Activated naive CD4-positive, alpha-beta T cell treated with anti-CD3 and anti-CD28 coated beads, Interleukin-2, amount 50 U/mL, for 24 hours (primary cell): ENCODE results near the gene USP6NL.

Experiments
- H3K27ac Mint-ChIP-seq: one replicate; pipeline ENCODE4 v1.8.0; 2021; ENCODE audit warnings: mild to moderate bottlenecking, mixed read lengths
- H3K27me3 Mint-ChIP-seq: one replicate; pipeline ENCODE4 v1.8.0; 2021; ENCODE audit warnings: mixed read lengths
- H3K36me3 Mint-ChIP-seq: one replicate; pipeline ENCODE4 v1.8.0; 2021; ENCODE audit warnings: mixed read lengths
- H3K4me1 Mint-ChIP-seq: one replicate; pipeline ENCODE4 v1.8.0; 2021; ENCODE audit warnings: mixed read lengths
- H3K4me3 Mint-ChIP-seq: one replicate; pipeline ENCODE4 v1.8.0; 2021; ENCODE audit warnings: mild to moderate bottlenecking, mixed read lengths
- H3K9me3 Mint-ChIP-seq: one replicate; pipeline ENCODE4 v1.8.0; 2021; ENCODE audit warnings: mixed read lengths

Gene USP6NL

GRCh38 chr10:11478807-11479206 is 132.6 kb downstream of the USP6NL start:
- Mint-ChIP-seq H3K27me3 (no peaks in the 10 kb centered on the region), H3K27ac (no peak overlapping the region), H3K36me3 (peaks cover 12% of the 10 kb centered on the region), H3K9me3 (no peaks in the 10 kb centered on the region), H3K4me3 (no peak overlapping the region), H3K4me1 (peaks cover 14% of the 10 kb centered on the region)

- Mint-ChIP-seq H3K27ac (no peak overlapping the region), H3K27me3 (no peaks in the 10 kb centered on the region), H3K36me3 (peaks cover 6% of the 10 kb centered on the region), H3K4me3 (no peak overlapping the region), H3K9me3 (no peaks in the 10 kb centered on the region), H3K4me1 (peaks cover 12% of the 10 kb centered on the region)
Measured at GRCh38 chr10:11475831-11476434, 135.5 kb downstream of the USP6NL start.

- Mint-ChIP-seq H3K4me3 (no peak overlapping the region), H3K4me1 (no peaks in the 10 kb centered on the region), H3K27ac (no peak overlapping the region), H3K9me3 (no peaks in the 10 kb centered on the region), H3K27me3 (no peaks in the 10 kb centered on the region), H3K36me3 (no peaks in the 10 kb centered on the region)
Measured at GRCh38 chr10:11473128-11473760, 138.2 kb downstream of the USP6NL start.

GRCh38 chr10:11472158-11472753 is 139.2 kb downstream of the USP6NL start:
- Mint-ChIP-seq H3K4me3 (no peak overlapping the region), H3K4me1 (no peaks in the 10 kb centered on the region), H3K27ac (no peak overlapping the region), H3K36me3 (no peaks in the 10 kb centered on the region), H3K27me3 (no peaks in the 10 kb centered on the region), H3K9me3 (no peaks in the 10 kb centered on the region)

- H3K27me3 Mint-ChIP-seq, result no peaks in the 10 kb centered on the region
- H3K9me3 Mint-ChIP-seq, result no peaks in the 10 kb centered on the region
- no peaks in the 10 kb centered on the region for H3K4me1 Mint-ChIP-seq
- H3K36me3 Mint-ChIP-seq, result no peaks in the 10 kb centered on the region
- no peak overlapping the region for H3K27ac Mint-ChIP-seq
- no peak overlapping the region for H3K4me3 Mint-ChIP-seq
Measured at GRCh38 chr10:11469575-11470391, 141.7 kb downstream of the USP6NL start.

GRCh38 chr10:11468126-11468742 is 143.2 kb downstream of the USP6NL start:
- Mint-ChIP-seq H3K9me3 (no peaks in the 10 kb centered on the region), H3K4me1 (no peaks in the 10 kb centered on the region), H3K27me3 (no peaks in the 10 kb centered on the region), H3K27ac (no peak overlapping the region), H3K36me3 (peaks cover 2% of the 10 kb centered on the region), H3K4me3 (no peak overlapping the region)

- Mint-ChIP-seq H3K9me3 (no peaks in the 10 kb centered on the region), H3K27ac (no peak overlapping the region), H3K36me3 (peaks cover 2% of the 10 kb centered on the region), H3K4me3 (no peak overlapping the region), H3K4me1 (no peaks in the 10 kb centered on the region), H3K27me3 (no peaks in the 10 kb centered on the region)
Measured at GRCh38 chr10:11465406-11465805, 146.0 kb downstream of the USP6NL start.

GRCh38 chr10:11463111-11463510 is 148.3 kb downstream of the USP6NL start:
- no peak overlapping the region for H3K4me3 Mint-ChIP-seq
- peaks cover 2% of the 10 kb centered on the region for H3K36me3 Mint-ChIP-seq
- H3K27me3 Mint-ChIP-seq, result no peaks in the 10 kb centered on the region
- H3K4me1 Mint-ChIP-seq, result no peaks in the 10 kb centered on the region
- H3K27ac Mint-ChIP-seq, result no peak overlapping the region
- H3K9me3 Mint-ChIP-seq, result no peaks in the 10 kb centered on the region

GRCh38 chr10:11462071-11462470 is 149.4 kb downstream of the USP6NL start:
- peaks cover 2% of the 10 kb centered on the region for H3K36me3 Mint-ChIP-seq
- no peaks in the 10 kb centered on the region for H3K9me3 Mint-ChIP-seq
- H3K27ac Mint-ChIP-seq, result no peak overlapping the region
- no peak overlapping the region for H3K4me3 Mint-ChIP-seq
- no peaks in the 10 kb centered on the region for H3K4me1 Mint-ChIP-seq
- no peaks in the 10 kb centered on the region for H3K27me3 Mint-ChIP-seq

GRCh38 chr10:11457336-11457735 is 154.1 kb downstream of the USP6NL start:
- H3K27ac Mint-ChIP-seq, result no peak overlapping the region
- no peaks in the 10 kb centered on the region for H3K27me3 Mint-ChIP-seq
- H3K4me1 Mint-ChIP-seq, result no peaks in the 10 kb centered on the region

GRCh38 chr10:11454958-11455566 is 156.4 kb downstream of the USP6NL start:
- no peak overlapping the region for H3K4me3 Mint-ChIP-seq
- H3K27ac Mint-ChIP-seq, result no peak overlapping the region
- no peaks in the 10 kb centered on the region for H3K9me3 Mint-ChIP-seq
- H3K36me3 Mint-ChIP-seq, result no peaks in the 10 kb centered on the region
- no peaks in the 10 kb centered on the region for H3K27me3 Mint-ChIP-seq
- H3K4me1 Mint-ChIP-seq, result peaks cover 4% of the 10 kb centered on the region

More at GRCh38 chr10:11457336-11457735, 154.1 kb downstream of the USP6NL start:
- Mint-ChIP-seq H3K36me3 (no peaks in the 10 kb centered on the region), H3K4me3 (no peak overlapping the region), H3K9me3 (no peaks in the 10 kb centered on the region)

- Mint-ChIP-seq H3K9me3 (no peaks in the 10 kb centered on the region), H3K36me3 (no peaks in the 10 kb centered on the region), H3K27me3 (no peaks in the 10 kb centered on the region), H3K4me1 (peaks cover 4% of the 10 kb centered on the region), H3K4me3 (no peak overlapping the region), H3K27ac (no peak overlapping the region)
Measured at GRCh38 chr10:11454160-11454559, 157.3 kb downstream of the USP6NL start.

GRCh38 chr10:11451640-11452260 is 159.7 kb downstream of the USP6NL start:
- no peaks in the 10 kb centered on the region for H3K36me3 Mint-ChIP-seq
- no peak overlapping the region for H3K27ac Mint-ChIP-seq
- H3K9me3 Mint-ChIP-seq, result no peaks in the 10 kb centered on the region
- H3K27me3 Mint-ChIP-seq, result no peaks in the 10 kb centered on the region
- no peak overlapping the region for H3K4me3 Mint-ChIP-seq
- peaks cover 4% of the 10 kb centered on the region for H3K4me1 Mint-ChIP-seq

GRCh38 chr10:11450427-11450826 is 161.0 kb downstream of the USP6NL start:
- Mint-ChIP-seq H3K9me3 (no peaks in the 10 kb centered on the region), H3K4me3 (no peak overlapping the region), H3K4me1 (peaks cover 8% of the 10 kb centered on the region), H3K27ac (no peak overlapping the region), H3K36me3 (no peaks in the 10 kb centered on the region), H3K27me3 (peaks cover 3% of the 10 kb centered on the region)

- peaks cover 3% of the 10 kb centered on the region for H3K27me3 Mint-ChIP-seq
- no peaks in the 10 kb centered on the region for H3K36me3 Mint-ChIP-seq
- no peak overlapping the region for H3K4me3 Mint-ChIP-seq
- no peak overlapping the region for H3K27ac Mint-ChIP-seq
- H3K4me1 Mint-ChIP-seq, result peaks cover 8% of the 10 kb centered on the region
- no peaks in the 10 kb centered on the region for H3K9me3 Mint-ChIP-seq
Measured at GRCh38 chr10:11449761-11450160, 161.7 kb downstream of the USP6NL start.
